IPS-18c (cell line): ENCODE data around the gene SEC14L1.

Source experiments
- H3K4me3 ChIP-seq: 2 replicates; pipeline ENCODE4 v1.7.0; 2013; ENCODE audit warnings: low read depth, mild to moderate bottlenecking, low read length, moderate library complexity; ENCODE audit not compliant: insufficient read depth
- H3K9me3 ChIP-seq: one replicate; pipeline ENCODE4 v1.6.1; 2013; ENCODE audit warnings: mild to moderate bottlenecking, low read length, moderate library complexity; ENCODE audit not compliant: control insufficient read depth, insufficient read depth

The SEC14L1 gene

DNA sequence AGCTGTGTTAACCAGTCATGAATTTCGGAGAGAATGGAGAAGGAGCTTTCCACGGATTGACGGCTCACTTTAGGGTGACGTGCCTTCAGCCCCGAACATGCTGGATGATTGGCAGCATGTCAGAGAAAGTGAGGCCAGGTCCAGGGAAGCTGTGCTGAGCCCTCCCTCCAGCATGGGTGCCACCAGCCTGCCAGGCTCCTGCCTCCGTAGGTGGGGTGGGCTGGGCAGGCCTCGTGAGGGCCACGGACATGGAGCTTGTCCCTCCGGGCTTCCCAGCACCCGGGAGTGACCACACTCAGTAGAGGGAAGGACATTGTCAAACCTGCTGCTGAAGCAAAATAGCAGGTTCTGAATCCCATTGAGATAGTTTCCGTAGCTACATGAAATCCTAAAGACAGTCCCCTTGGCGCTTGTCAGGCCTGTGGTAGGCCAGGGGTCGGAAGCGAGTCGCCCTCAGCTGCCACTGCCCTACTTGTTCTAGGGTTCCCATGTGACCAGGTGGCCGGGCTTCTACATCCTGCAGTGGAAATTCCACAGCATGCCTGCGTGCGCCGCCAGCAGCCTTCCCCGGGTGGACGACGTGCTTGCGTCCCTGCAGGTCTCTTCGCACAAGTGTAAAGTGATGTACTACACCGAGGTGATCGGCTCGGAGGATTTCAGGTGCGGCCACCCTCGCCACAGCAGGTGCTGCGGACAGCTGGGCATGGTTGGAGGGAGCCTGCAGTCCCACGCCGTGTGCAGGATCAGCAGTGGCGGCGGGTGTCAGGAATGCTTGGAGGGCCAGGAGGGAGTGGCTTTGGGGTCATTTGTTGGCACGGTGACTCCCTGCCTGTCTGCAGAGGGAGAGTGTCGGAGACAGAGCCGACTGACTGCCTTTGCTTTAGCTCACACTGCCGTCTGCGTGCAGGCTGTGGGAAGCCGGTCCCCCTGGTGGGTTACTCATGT, 72.3 kb downstream of the SEC14L1 start:
- Histone ChIP-seq H3K4me3 (no peak overlapping the region), H3K9me3 (no peaks in the 10 kb centered on the region)

DNA sequence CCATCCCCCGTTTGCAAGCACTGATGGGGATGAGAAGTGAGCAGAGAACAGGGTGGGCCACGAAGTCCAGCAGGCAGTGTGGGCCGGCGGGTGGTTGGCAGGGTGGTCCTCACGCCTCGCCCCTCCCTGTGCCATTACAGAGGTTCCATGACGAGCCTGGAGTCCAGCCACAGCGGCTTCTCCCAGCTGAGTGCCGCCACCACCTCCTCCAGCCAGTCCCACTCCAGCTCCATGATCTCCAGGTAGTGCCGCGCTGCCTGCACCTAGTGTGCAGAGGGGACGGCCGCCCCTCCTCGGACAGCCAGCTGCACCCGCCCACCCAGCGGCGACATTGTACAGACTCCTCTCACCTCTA, 73.0 kb downstream of the SEC14L1 start:
- no peak overlapping the region for H3K4me3 ChIP-seq
- H3K9me3 ChIP-seq: no peaks in the 10 kb centered on the region

GRCh38 chr17:77214328-77214727, 73.6 kb downstream of the SEC14L1 start:
- Histone ChIP-seq H3K4me3 (no peak overlapping the region), H3K9me3 (no peaks in the 10 kb centered on the region)

GRCh38 chr17:77214743-77215142, 74.0 kb downstream of the SEC14L1 start:
- Histone ChIP-seq H3K9me3 (no peaks in the 10 kb centered on the region), H3K4me3 (no peak overlapping the region)

GRCh38 chr17:77215281-77215680, 74.5 kb downstream of the SEC14L1 start:
- H3K4me3 ChIP-seq: no peak overlapping the region
- H3K9me3 ChIP-seq: no peaks in the 10 kb centered on the region

DNA sequence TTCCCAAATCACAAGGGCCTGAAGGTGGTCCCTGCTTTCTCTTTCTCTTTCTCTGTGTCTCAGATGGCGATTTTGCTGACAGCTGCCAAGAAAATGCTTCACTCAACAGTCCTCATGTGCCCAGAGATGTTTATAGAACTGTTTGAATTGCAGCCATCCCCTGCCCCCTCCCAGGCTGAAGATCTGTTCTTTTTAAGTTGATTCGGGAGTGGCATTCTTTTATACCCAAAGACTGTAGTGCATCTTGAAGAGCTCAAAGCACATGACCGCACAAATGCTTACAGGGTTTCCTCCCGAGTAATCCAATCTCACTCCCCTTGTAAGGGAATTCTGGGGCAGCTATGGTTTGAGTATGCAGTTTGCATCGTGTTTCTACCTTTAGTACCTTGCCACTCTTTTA, 75.7 kb downstream of the SEC14L1 start:
- Histone ChIP-seq H3K4me3 (no peak overlapping the region), H3K9me3 (no peaks in the 10 kb centered on the region)

DNA sequence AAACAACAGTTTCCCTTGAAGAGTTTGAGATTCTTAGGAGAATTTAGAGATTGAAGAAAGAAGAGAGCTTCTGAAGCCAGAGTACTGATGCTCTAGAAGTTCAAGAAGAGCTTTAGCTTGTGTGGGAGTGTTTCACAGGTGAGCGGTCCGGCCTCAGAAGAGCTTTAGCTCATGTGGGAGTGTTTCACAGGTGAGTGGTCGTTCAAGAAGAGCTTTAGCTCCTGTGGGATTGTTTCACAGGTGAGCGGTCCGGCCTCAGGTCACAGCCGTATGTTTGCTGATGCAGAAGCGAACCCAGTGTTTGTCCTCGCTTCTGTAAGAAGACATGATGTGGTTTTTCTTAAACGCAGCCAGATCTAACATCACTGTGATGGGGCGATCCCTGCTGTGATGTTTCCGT, 76.4 kb downstream of the SEC14L1 start:
- no peak overlapping the region for H3K4me3 ChIP-seq
- no peaks in the 10 kb centered on the region for H3K9me3 ChIP-seq

- H3K9me3 ChIP-seq: no peaks in the 10 kb centered on the region
- no peak overlapping the region for H3K4me3 ChIP-seq
These were observed 76.8 kb downstream of the SEC14L1 start for GRCh38 chr17:77217566-77217965.

DNA sequence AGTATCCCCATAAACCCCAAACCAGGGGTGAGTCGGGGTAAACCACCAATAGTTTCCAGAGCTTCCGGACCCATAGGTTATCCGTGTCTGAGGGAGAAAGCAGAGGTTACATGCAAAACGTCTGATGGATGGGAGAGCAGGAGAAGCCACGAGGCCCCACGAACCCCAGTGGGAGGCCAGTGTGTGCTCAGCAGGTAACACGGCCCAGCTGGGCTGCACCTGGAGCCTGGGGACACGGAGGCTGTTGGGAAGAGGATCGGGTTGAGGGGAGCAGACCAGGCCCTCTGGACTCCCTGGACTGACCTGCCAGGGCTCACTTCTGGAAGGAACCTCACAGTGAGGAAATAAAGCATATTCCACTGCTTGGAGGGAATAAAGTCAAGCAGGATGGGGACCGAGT, 78.1 kb downstream of the SEC14L1 start:
- H3K9me3 ChIP-seq: no peaks in the 10 kb centered on the region
- no peak overlapping the region for H3K4me3 ChIP-seq

DNA sequence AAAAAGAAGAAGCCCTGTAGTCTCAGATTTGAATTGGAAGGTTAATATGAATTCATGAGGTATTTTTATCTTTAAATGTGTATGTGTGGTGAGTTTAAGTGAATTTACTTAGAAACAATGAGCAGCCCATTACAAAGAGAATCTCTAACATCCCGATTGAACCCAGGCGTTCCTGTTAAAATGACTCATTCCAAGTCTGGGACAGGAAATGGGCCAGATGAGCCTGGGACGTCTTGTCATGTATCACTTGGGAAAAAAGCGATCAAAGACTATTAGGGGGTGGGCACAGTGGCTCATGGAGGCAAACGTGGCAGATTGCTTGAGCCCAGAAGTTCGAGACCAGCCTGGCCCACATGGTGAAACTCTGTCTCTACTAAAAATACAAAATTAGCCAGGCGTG, 81.6 kb downstream of the SEC14L1 start:
- no peak overlapping the region for H3K4me3 ChIP-seq
- H3K9me3 ChIP-seq: no peaks in the 10 kb centered on the region

DNA sequence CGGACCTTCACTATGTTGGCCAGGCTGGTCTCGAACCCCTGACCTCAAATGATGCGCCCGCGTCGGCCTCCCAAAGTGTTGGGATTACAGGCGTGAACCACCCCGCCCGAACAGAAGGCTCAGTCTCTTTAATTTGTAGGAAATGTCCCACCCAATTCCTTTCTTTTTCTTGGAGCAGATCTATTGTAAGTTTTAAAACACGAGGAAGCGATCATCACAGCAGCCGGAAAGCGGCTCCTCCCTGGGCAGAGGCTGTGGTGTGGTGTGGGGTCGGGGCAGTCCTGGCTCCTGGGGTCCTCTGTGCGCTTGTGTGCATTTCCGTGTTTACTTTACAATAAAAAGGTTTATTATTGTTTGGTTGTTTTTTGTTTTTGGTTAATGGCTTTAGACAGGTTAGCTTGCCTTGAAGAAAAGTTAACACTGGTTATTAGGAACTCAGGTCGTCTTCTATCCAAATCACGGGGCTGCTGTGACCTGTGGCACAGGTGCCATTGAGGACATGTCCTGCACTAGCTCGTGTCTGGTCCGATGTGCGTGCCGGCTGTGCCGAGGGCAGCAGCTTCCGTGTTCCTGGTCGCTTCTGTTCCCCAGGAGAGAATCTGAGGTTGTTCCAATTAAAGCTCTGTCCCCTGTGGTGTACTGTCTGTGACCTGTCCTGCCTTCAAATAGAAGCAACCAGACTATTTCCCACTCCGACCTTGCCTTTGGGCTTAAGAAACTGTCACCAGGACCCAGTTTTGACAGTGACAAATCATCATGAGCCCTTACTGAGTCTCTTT, 83.1 kb downstream of the SEC14L1 start:
- Histone ChIP-seq H3K4me3 (no peak overlapping the region), H3K9me3 (no peaks in the 10 kb centered on the region)

- no peak overlapping the region for H3K4me3 ChIP-seq
- no peaks in the 10 kb centered on the region for H3K9me3 ChIP-seq
These were observed 84.5 kb downstream of the SEC14L1 start for GRCh38 chr17:77225265-77225664.

- no peaks in the 10 kb centered on the region for H3K9me3 ChIP-seq
- H3K4me3 ChIP-seq: no peak overlapping the region
These were observed 86.9 kb downstream of the SEC14L1 start for GRCh38 chr17:77227461-77228240.

- H3K4me3 ChIP-seq: no peak overlapping the region
- H3K9me3 ChIP-seq: no peaks in the 10 kb centered on the region
These were observed 87.5 kb downstream of the SEC14L1 start for GRCh38 chr17:77228241-77228752.

DNA sequence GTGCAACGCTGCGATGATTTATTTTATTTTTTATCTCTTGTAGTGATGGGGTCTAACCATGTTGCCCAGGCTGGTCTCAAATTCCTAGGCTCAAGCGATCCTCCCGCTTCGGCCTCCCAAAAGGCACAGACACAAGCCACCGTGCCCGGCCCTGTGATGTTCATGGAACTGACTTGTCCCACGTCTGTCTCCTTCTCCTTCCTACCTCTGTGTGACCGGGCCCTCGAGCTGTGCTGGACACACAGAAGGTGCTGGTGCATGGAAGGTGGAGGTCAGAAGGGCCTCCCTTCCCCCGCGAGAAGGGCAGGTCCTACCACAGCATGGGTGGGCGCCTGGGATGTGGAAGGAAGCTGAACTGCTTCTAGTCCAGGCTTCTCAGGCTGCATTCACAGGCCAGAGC, 88.0 kb downstream of the SEC14L1 start:
- Histone ChIP-seq H3K4me3 (no peak overlapping the region), H3K9me3 (no peaks in the 10 kb centered on the region)

DNA sequence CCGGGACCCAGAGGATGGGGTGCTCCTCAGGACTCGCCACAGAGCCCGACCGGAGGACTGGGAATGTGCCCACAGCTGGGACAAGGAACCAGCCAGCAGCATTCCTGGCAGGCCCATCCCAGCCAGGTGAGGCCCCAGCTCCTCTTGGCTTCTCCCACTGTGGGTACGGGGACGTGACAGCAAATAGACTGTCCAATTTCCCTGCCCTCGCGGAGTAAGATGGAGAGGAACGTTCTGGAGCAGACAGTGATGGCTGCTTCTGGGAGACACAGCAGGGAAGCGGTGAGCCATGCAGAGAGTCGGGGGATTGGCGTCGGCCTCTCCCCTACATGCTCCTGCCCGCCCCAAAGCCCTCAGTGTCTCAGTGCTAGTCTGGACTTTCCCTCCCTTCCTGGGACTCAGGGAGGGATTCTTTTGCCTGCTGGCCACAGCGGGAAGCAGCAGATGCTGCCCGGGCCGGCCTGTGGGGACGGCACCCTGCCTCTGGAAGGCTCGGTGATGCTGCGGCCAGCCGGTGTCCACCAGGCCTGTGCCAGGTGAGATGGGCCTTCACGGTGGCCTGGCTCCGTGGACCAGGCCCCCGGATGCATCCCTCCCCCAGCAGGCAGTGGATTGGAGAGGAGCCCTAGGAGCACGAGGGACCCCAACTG, 89.1 kb downstream of the SEC14L1 start:
- Histone ChIP-seq H3K4me3 (no peak overlapping the region), H3K9me3 (no peaks in the 10 kb centered on the region)

DNA sequence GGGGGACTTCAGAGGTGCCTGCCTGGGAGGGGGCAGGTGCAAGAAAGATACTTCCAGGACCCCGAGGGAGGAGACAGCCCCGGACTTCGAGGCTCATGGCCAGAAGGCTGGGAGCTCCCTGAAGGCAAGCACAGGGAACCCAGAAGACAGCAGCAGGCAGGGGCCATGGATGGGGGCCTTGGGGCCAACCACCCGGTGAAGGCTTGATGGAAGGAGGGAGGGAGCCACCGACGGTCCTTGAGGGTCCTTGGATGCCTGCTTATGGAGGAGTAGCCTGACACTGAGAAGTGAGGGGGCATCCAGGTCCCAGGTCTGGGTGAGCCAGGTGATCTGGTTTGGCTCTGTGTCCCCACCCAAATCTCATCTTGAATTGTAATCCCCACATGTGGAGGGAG, 89.7 kb downstream of the SEC14L1 start:
- no peaks in the 10 kb centered on the region for H3K9me3 ChIP-seq
- H3K4me3 ChIP-seq: no peak overlapping the region
